Astrocyte (in vitro differentiated cells and primary cell): ENCODE results near the gene ANKRD1. TPM values are rescaled to one million over a fixed set of nuclear protein-coding genes. Genes with fewer than 3 reads are reported as not detected.

Source experiments
- DNase-seq: peaks from one replicate; pipeline ENCODE4 v3.0.0-alpha.2; 2010; ENCODE audit warnings: low read depth
- FAIRE-seq: peaks from 2 replicates; lab custom pipeline; 2011; peaks lifted over from hg19 to GRCh38; lab: Jason Lieb, UNC
- H2AFZ ChIP-seq: 2 replicates; pipeline ENCODE4 v1.6.0; 2012; ENCODE audit warnings: low read depth, low read length, inconsistent platforms
- H3K27ac ChIP-seq: 2 replicates; pipeline ENCODE4 v1.5.1; 2011; ENCODE audit warnings: low read depth, low read length, inconsistent platforms
- H3K27me3 ChIP-seq: 2 replicates; pipeline ENCODE4 v1.6.0; 2011; ENCODE audit warnings: low read length, inconsistent platforms; ENCODE audit not compliant: insufficient read depth
- H3K36me3 ChIP-seq: 2 replicates; pipeline ENCODE4 v1.5.1; 2011; ENCODE audit warnings: low read length, inconsistent platforms; ENCODE audit not compliant: insufficient read depth
- H3K4me1 ChIP-seq: 2 replicates; pipeline ENCODE4 v1.5.1; 2011; ENCODE audit warnings: low read length, inconsistent platforms; ENCODE audit not compliant: insufficient read depth
- H3K4me2 ChIP-seq: 2 replicates; pipeline ENCODE4 v1.6.0; 2012; ENCODE audit warnings: low read length, inconsistent platforms
- H3K4me3 ChIP-seq: 2 replicates; pipeline ENCODE4 v1.5.1; 2011; ENCODE audit warnings: low read depth, mild to moderate bottlenecking, low read length, inconsistent platforms; ENCODE audit not compliant: insufficient read depth
- H3K79me2 ChIP-seq: 2 replicates; pipeline ENCODE4 v1.6.0; 2012; ENCODE audit warnings: mild to moderate bottlenecking, low read length, inconsistent platforms; ENCODE audit not compliant: insufficient read depth
- H3K9ac ChIP-seq: 2 replicates; pipeline ENCODE4 v1.6.0; 2012; ENCODE audit warnings: mild to moderate bottlenecking, low read length, inconsistent platforms
- H3K9me3 ChIP-seq: 2 replicates; pipeline ENCODE4 v1.5.1; 2012; ENCODE audit warnings: low read depth, mild to moderate bottlenecking, low read length, inconsistent platforms; ENCODE audit not compliant: insufficient read depth
- H4K20me1 ChIP-seq: 2 replicates; pipeline ENCODE4 v1.6.0; 2012; ENCODE audit warnings: low read length, inconsistent platforms; ENCODE audit not compliant: insufficient read depth
- H3K27ac Mint-ChIP-seq: one replicate; pipeline ENCODE4 v1.8.0; 2021; ENCODE audit warnings: mild to moderate bottlenecking, mixed read lengths; ENCODE audit not compliant: unreplicated experiment
- H3K27me3 Mint-ChIP-seq: one replicate; pipeline ENCODE4 v1.8.0; 2021; ENCODE audit warnings: low read depth, mixed read lengths; ENCODE audit not compliant: unreplicated experiment
- H3K36me3 Mint-ChIP-seq: one replicate; pipeline ENCODE4 v1.8.0; 2021; ENCODE audit warnings: low read depth, mixed read lengths; ENCODE audit not compliant: unreplicated experiment
- H3K4me1 Mint-ChIP-seq: one replicate; pipeline ENCODE4 v1.8.0; 2021; ENCODE audit warnings: low read depth, mixed read lengths; ENCODE audit not compliant: unreplicated experiment
- H3K4me3 Mint-ChIP-seq: one replicate; pipeline ENCODE4 v1.8.0; 2021; ENCODE audit warnings: mild to moderate bottlenecking, moderate library complexity, mixed read lengths; ENCODE audit not compliant: unreplicated experiment
- H3K9me3 Mint-ChIP-seq: one replicate; pipeline ENCODE4 v1.8.0; 2021; ENCODE audit warnings: mild to moderate bottlenecking, mixed read lengths; ENCODE audit not compliant: unreplicated experiment
- EZH2 ChIP-seq: IDR thresholded peaks from 2 replicates; pipeline ENCODE4 v1.6.1; 2012; ENCODE audit warnings: mild to moderate bottlenecking, low read length, inconsistent platforms; ENCODE audit not compliant: insufficient read depth
- total RNA-seq: library from RNA; stranded (reverse); gene quantifications from 2 replicates; pipeline ENCODE4 v1.2.1, GENCODE V29; 2021
- TF ChIP-seq, protein P1 (sequence below): IDR thresholded peaks from 2 replicates; pipeline ENCODE4 v1.5.1; 2011; ENCODE audit warnings: low read depth, mild to moderate bottlenecking, inconsistent platforms, low read length, moderate library complexity; ENCODE audit not compliant: insufficient read depth

ANKRD1 gene
- total RNA-seq, 1 donor from 2014 or later: 913 TPM

DNA sequence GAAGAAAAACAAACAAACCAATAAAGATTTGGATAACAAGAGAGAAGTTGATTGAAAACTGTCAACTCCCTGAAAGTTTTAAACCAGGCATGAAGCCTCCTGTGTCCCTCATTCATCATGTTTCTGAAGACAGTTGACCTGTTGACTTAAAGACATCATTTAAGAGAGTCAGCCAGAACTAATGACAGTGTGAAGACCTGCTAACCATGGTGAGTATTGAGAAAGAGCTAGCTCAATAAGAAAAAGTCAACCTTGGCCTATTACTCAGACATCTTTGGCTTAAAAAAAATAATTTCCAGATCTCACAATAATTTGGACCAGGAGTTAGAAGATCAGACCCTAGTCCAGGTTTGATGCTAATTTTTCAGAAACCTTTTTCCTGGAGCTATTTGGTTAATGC is 45.3 kb upstream of the ANKRD1 start:
- H3K4me1 ChIP-seq: peaks cover 11% of the 10 kb centered on the region
- H3K36me3 Mint-ChIP-seq: no peaks in the 10 kb centered on the region
- H3K4me2 ChIP-seq: no peak overlapping the region
- H3K4me3 Mint-ChIP-seq: no peak overlapping the region
- H3K4me1 Mint-ChIP-seq: peaks cover 25% of the 10 kb centered on the region
- peaks cover 3% of the 10 kb centered on the region for H3K27me3 Mint-ChIP-seq
- no peak overlapping the region for H2AFZ ChIP-seq
- DNase-seq (no peak), FAIRE-seq (no peak)
- H3K27me3 ChIP-seq: no peaks in the 10 kb centered on the region
- H3K27ac Mint-ChIP-seq: no peak overlapping the region
- H4K20me1 ChIP-seq: no peaks in the 10 kb centered on the region
- TF ChIP-seq, protein P1, sequence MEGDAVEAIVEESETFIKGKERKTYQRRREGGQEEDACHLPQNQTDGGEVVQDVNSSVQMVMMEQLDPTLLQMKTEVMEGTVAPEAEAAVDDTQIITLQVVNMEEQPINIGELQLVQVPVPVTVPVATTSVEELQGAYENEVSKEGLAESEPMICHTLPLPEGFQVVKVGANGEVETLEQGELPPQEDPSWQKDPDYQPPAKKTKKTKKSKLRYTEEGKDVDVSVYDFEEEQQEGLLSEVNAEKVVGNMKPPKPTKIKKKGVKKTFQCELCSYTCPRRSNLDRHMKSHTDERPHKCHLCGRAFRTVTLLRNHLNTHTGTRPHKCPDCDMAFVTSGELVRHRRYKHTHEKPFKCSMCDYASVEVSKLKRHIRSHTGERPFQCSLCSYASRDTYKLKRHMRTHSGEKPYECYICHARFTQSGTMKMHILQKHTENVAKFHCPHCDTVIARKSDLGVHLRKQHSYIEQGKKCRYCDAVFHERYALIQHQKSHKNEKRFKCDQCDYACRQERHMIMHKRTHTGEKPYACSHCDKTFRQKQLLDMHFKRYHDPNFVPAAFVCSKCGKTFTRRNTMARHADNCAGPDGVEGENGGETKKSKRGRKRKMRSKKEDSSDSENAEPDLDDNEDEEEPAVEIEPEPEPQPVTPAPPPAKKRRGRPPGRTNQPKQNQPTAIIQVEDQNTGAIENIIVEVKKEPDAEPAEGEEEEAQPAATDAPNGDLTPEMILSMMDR: no peak
- no peak for TF ChIP-seq EZH2
- H3K9ac ChIP-seq: no peak overlapping the region
- H3K4me3 ChIP-seq: no peak overlapping the region
- H3K27ac ChIP-seq: no peak overlapping the region
- H3K9me3 ChIP-seq: no peaks in the 10 kb centered on the region
- no peaks in the 10 kb centered on the region for H3K36me3 ChIP-seq
- no peaks in the 10 kb centered on the region for H3K79me2 ChIP-seq
- no peaks in the 10 kb centered on the region for H3K9me3 Mint-ChIP-seq

DNA sequence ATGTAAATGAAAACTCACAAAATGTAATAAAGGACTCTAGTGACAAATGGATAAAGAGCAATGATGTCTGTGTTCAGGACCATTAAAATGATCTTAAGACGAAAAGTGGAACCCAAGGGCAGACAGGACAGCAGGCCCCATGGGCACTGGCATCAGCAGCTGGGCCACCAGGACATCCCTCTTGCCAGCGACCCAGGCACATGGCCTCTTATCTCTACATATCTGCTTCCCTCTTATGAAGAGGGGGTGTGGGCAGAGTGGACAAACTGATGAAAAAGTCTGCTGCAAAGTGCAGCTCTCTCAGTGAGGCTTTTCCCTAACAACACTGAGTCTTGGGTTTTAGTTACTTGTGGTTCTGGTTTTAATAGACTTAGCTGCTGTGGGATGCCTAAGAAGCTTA is 44.8 kb upstream of the ANKRD1 start:
- peaks cover 29% of the 10 kb centered on the region for H3K4me1 Mint-ChIP-seq
- FAIRE-seq: no peak
- H3K27ac ChIP-seq: no peak overlapping the region
- no peaks in the 10 kb centered on the region for H3K36me3 Mint-ChIP-seq
- no peak overlapping the region for H3K4me2 ChIP-seq
- no peaks in the 10 kb centered on the region for H4K20me1 ChIP-seq
- H3K27ac Mint-ChIP-seq: no peak overlapping the region
- H3K79me2 ChIP-seq: no peaks in the 10 kb centered on the region
- peaks cover 3% of the 10 kb centered on the region for H3K27me3 Mint-ChIP-seq
- H3K9me3 ChIP-seq: no peaks in the 10 kb centered on the region
- DNase-seq: no peak
- no peak overlapping the region for H2AFZ ChIP-seq
- H3K36me3 ChIP-seq: no peaks in the 10 kb centered on the region
- H3K9ac ChIP-seq: no peak overlapping the region
- H3K4me3 Mint-ChIP-seq: no peak overlapping the region
- H3K4me3 ChIP-seq: no peak overlapping the region
- H3K27me3 ChIP-seq: no peaks in the 10 kb centered on the region
- peaks cover 15% of the 10 kb centered on the region for H3K4me1 ChIP-seq
- TF ChIP-seq, protein P1: no peak
- no peak for TF ChIP-seq EZH2
- H3K9me3 Mint-ChIP-seq: no peaks in the 10 kb centered on the region

DNA sequence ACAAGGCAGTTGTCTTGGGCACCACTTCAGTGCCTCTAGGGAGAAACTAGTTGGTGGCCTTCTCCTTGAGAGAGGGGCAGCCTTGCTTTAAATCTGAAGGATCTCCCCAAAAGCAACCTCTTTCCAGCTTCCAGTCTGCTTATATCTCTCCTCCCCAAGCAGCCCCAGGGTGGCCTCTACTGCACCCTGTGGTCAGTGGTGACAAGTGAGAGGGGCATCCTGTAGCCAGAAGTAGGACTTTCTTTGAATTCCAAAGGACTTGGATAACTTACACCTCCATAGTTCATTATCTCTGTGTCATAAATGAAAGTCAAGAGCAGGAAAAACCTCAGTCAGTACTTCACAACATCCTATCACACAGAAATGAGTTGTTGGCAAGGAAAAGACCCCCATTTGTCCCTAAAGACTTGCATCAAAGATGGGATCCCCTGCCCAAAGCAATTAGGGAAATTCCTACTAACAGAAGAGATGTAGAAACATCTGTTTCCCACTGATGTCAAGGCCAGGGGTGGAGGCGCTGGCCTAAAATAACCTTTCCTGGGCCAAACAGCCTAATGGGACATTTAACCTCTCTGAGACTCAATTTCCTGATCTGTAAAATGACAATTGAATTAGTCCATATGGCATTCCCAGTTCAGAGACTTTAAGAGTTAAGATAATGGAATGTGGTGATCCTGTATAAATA is 44.0 kb upstream of the ANKRD1 start:
- H3K9me3 Mint-ChIP-seq: no peaks in the 10 kb centered on the region
- no peaks in the 10 kb centered on the region for H3K27me3 ChIP-seq
- FAIRE-seq: no peak
- no peak overlapping the region for H3K9ac ChIP-seq
- H3K4me3 ChIP-seq: no peak overlapping the region
- no peaks in the 10 kb centered on the region for H3K36me3 ChIP-seq
- DNase-seq: no peak
- H3K79me2 ChIP-seq: no peaks in the 10 kb centered on the region
- H3K36me3 Mint-ChIP-seq: no peaks in the 10 kb centered on the region
- H2AFZ ChIP-seq: no peak overlapping the region
- no peaks in the 10 kb centered on the region for H4K20me1 ChIP-seq
- peaks cover 3% of the 10 kb centered on the region for H3K27me3 Mint-ChIP-seq
- peak overlapping the region; percentile 43 for H3K27ac Mint-ChIP-seq
- H3K27ac ChIP-seq: no peak overlapping the region
- no peaks in the 10 kb centered on the region for H3K9me3 ChIP-seq
- peaks cover 31% of the 10 kb centered on the region for H3K4me1 Mint-ChIP-seq
- no peak overlapping the region for H3K4me3 Mint-ChIP-seq
- no peak for TF ChIP-seq EZH2
- TF ChIP-seq, protein P1: no peak
- peaks cover 23% of the 10 kb centered on the region for H3K4me1 ChIP-seq
- H3K4me2 ChIP-seq: no peak overlapping the region
